Measurements from ENCODE around the gene AOPEP. TPM values are rescaled to one million over a fixed set of nuclear protein-coding genes. Genes with fewer than 3 reads are reported as not detected.
"Not testable (repeated sequence)": the region's sequence is repeated elsewhere in the genome, so short reads cannot be mapped to it uniquely, and the experiment has no call there.

Gene AOPEP
- total and polyA plus RNA-seq, 4 donors: 210 to 311 (median 285) TPM

DNA sequence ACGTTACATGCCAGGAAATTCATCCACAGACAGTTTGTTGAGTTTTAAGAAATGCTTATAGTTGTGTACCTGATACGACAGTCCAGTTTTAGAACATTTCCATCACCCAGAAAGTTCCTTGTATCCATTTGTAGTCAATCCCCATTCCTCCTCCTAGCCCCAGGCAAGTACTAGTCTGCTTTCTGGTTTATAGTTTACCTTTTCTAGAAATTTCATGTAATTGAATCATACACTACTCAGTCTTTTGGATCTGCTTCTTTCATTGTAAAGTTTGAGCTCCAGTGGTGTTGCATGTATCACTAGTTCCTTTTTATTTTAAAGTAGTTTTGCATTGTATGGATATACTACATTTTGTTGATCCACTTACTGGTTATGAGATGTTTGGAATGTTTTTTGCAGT is 291.2 kb downstream of the AOPEP start:
- no peak for ATAC-seq (ENCODE audit: low FRiP score)
- intact Hi-C loops (cut with DNase I): loop anchor here in 1 of 2 donors (5.0 kb wide), 1 partner anchor 235 kb away; no protein-coding TSS in a partner anchor
- H3K9me3 ChIP-seq (ENCODE audit: control insufficient read depth, low read length): no peaks in the 10 kb centered on the region
- H3K27ac ChIP-seq (ENCODE audit: low read depth in 1 of 2, low read length in 2 of 2): peak overlapping the region; percentile 9 to 81
- H3K4me3 ChIP-seq (ENCODE audit: low read length in 2 of 2): no peak overlapping the region
- H3K27me3 ChIP-seq (ENCODE audit: control insufficient read depth in 1 of 2, insufficient read depth in 2 of 2, low read length in 1 of 2): no peaks in the 10 kb centered on the region
- WGBS, 2 donors: 34 to 38% methylated on average over 2 of the region's 2 CpGs
- DNase-seq: no peak
- H3K36me3 ChIP-seq (ENCODE audit: control insufficient read depth in 1 of 2, insufficient read depth in 2 of 2, low read length in 1 of 2): peaks cover 2 to 7% of the 10 kb centered on the region in 2 donors
- H3K4me1 ChIP-seq (ENCODE audit: control insufficient read depth in 1 of 2, insufficient read depth in 2 of 2, low read length in 2 of 2): peaks cover 7 to 10% of the 10 kb centered on the region in 2 donors

DNA sequence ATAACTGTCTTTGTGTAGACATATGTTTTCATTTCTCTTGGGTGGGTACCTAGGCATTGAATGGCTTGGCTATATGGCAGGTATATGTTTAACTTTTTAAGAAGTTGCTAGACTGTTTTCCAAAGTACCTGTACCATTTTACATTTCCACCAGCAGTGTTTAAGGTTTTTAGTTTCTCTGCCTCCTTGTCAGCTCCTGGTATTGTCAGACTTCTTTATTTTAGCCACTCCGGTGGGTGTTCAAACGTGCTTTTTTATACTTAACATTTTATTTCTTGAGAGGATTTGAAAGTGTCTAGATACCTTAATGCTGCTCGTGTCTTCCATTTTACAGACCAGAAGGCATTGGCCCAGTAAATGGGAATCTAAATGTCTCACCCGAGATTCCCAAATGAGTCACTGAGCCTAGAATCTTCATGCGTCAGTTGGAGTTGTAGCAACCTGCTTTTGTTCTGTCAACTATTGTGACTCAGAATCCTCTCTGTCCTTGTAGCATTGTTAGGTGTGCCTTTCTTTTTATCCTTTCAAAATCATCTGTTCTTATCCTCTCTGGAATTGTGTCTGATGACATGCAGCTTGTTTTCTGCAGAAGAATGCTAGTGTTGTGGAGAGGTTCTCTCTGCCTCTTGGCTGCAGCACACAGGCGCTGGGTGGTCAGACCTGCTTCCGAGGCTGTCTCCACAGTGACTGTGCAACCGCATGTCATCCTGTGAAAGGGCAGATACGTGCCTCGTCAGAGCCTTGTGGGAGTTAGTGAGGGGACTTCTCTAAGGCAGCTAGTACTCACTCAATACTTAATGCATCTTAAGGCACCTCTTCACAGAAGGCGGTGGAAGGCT is 291.8 kb downstream of the AOPEP start:
- H3K27ac ChIP-seq (ENCODE audit: low read depth in 1 of 2, low read length in 2 of 2): peak overlapping the region; percentile 9 to 99
- H3K36me3 ChIP-seq (ENCODE audit: control insufficient read depth in 1 of 2, insufficient read depth in 2 of 2, low read length in 1 of 2): peaks cover 2 to 7% of the 10 kb centered on the region in 2 donors
- WGBS, 2 donors: 3 to 7% methylated on average over 11 of the region's 11 CpGs
- peak; percentile 51 for ATAC-seq (ENCODE audit: low FRiP score)
- H3K4me1 ChIP-seq (ENCODE audit: control insufficient read depth in 1 of 2, insufficient read depth in 2 of 2, low read length in 2 of 2): peaks cover 10 to 11% of the 10 kb centered on the region in 2 donors
- peak overlapping the region; percentile 3 to 41 for H3K4me3 ChIP-seq (ENCODE audit: low read length in 2 of 2)
- no peaks in the 10 kb centered on the region for H3K27me3 ChIP-seq (ENCODE audit: control insufficient read depth in 1 of 2, insufficient read depth in 2 of 2, low read length in 1 of 2)
- DNase-seq: peak in 1 of 2 donors; percentile 80
- intact Hi-C loops (cut with DNase I): loop anchor here in 1 of 2 donors (5.0 kb wide), 1 partner anchor 236 kb away; no protein-coding TSS in a partner anchor
- no peaks in the 10 kb centered on the region for H3K9me3 ChIP-seq (ENCODE audit: control insufficient read depth, low read length)

DNA sequence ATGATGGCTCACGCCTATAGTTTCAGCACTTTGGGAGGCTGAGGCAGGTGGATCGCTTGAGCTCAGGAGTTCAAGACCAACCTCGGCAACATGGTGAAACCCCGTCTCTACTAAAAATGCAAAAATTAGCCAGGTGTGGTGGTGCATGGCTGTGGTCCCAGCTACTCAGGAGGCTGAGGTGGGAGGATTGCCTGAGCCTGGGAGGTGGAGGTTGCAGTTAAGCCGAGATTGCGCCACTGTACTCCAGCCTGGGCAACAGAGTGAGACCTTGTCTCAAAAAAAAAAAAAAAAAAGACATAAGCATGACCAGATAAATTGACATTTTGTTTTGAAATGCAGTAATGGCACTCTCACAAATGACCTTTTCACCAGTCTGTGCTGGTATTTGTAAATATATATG is 294.1 kb downstream of the AOPEP start:
- WGBS, 2 donors: 64 to 68% methylated on average over 6 of the region's 6 CpGs
- intact Hi-C loops (cut with DNase I): loop anchor here in 1 of 2 donors (5.0 kb wide), 1 partner anchor 37 kb away; no protein-coding TSS in a partner anchor
- H3K4me3 ChIP-seq (ENCODE audit: low read length in 2 of 2); ATAC-seq (ENCODE audit: low FRiP score); H3K27ac ChIP-seq (ENCODE audit: low read depth in 1 of 2, low read length in 2 of 2); H3K9me3 ChIP-seq (ENCODE audit: control insufficient read depth, low read length); DNase-seq; H3K27me3 ChIP-seq (ENCODE audit: control insufficient read depth in 1 of 2, insufficient read depth in 2 of 2, low read length in 1 of 2); H3K36me3 ChIP-seq (ENCODE audit: control insufficient read depth in 1 of 2, insufficient read depth in 2 of 2, low read length in 1 of 2): not testable (repeated sequence)
- peaks cover 10 to 11% of the 10 kb centered on the region in 2 donors for H3K4me1 ChIP-seq (ENCODE audit: control insufficient read depth in 1 of 2, insufficient read depth in 2 of 2, low read length in 2 of 2)

DNA sequence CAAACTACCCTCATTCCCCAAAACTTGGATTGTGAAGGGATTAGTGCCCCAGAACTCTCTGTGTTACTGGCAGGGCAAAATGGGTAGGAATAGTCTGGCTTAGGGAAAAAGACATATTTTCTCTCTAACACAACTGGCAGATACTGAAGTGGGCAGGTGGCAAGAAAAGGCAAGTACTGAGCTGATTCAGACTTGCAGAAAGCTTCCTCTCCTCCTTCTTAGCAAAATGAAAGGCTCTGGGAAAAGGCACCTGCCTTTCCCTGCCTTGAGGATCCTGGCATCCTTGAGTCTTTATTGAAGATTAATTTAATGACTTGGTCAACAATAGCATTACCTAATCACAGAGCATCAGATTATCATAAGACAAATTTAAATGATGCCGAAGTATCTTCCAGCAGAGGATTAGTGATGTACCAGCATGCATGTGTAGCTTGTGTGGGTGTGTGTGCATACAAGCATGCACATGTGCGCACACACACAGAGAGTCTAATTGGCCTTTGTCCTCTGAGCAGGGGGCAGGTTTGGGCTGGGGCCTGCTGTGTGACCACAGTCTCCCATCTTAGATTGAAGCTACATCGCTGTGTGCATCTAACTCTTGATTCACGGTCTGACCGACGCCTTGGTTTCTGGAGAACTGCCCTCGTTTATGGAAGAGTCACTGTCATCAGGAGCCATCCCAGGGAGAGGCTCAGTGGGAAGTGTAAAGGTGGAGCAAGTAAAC is 294.8 kb downstream of the AOPEP start:
- H3K27me3 ChIP-seq (ENCODE audit: control insufficient read depth in 1 of 2, insufficient read depth in 2 of 2, low read length in 1 of 2): no peaks in the 10 kb centered on the region
- peaks cover 0 to 7% of the 10 kb centered on the region in 2 donors for H3K36me3 ChIP-seq (ENCODE audit: control insufficient read depth in 1 of 2, insufficient read depth in 2 of 2, low read length in 1 of 2)
- intact Hi-C loops (cut with DNase I): loop anchor here in 1 of 2 donors (5.0 kb wide), 1 partner anchor 36 kb away; no protein-coding TSS in a partner anchor
- no peaks in the 10 kb centered on the region for H3K9me3 ChIP-seq (ENCODE audit: control insufficient read depth, low read length)
- ATAC-seq (ENCODE audit: low FRiP score) (no peak), DNase-seq (no peak)
- no peak overlapping the region for H3K4me3 ChIP-seq (ENCODE audit: low read length in 2 of 2)
- WGBS, 2 donors: 27 to 35% methylated on average over 7 of the region's 7 CpGs
- H3K4me1 ChIP-seq (ENCODE audit: control insufficient read depth in 1 of 2, insufficient read depth in 2 of 2, low read length in 2 of 2): peaks cover 9 to 10% of the 10 kb centered on the region in 2 donors
- peak overlapping the region; percentile 0 to 34 for H3K27ac ChIP-seq (ENCODE audit: low read depth in 1 of 2, low read length in 2 of 2)

DNA sequence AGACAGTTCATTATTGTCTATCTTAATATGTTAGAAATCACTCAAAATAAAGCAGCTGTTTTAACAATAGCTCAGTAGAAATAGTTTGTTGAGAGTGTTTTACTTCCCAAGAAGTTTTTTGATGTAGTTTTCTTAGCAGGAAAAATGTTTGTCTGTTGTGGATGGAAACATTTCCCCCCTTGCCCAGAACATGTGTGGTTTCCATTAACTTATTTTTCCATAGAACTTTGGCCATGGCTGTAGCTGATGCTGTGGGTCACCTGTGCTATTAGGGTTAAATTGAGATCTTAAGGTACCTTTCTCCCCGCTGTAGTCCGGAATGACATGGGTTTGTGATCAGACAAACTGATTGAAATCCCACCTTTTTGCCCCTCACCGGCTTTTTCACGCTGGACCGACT is 296.2 kb downstream of the AOPEP start:
- WGBS, 2 donors: 63 to 64% methylated on average over 5 of the region's 5 CpGs
- H3K4me3 ChIP-seq (ENCODE audit: low read length in 2 of 2): no peak overlapping the region
- no peak for ATAC-seq (ENCODE audit: low FRiP score)
- H3K27ac ChIP-seq (ENCODE audit: low read depth in 1 of 2, low read length in 2 of 2): peak overlapping the region; percentile 80 to 100
- H3K27me3 ChIP-seq (ENCODE audit: control insufficient read depth in 1 of 2, insufficient read depth in 2 of 2, low read length in 1 of 2): no peaks in the 10 kb centered on the region
- DNase-seq: no peak
- intact Hi-C loops (cut with DNase I): loop anchor here in 1 of 2 donors (5.0 kb wide), 1 partner anchor 35 kb away; no protein-coding TSS in a partner anchor
- H3K9me3 ChIP-seq (ENCODE audit: control insufficient read depth, low read length): no peaks in the 10 kb centered on the region
- H3K4me1 ChIP-seq (ENCODE audit: control insufficient read depth in 1 of 2, insufficient read depth in 2 of 2, low read length in 2 of 2): peaks cover 8 to 9% of the 10 kb centered on the region in 2 donors
- peaks cover 0 to 7% of the 10 kb centered on the region in 2 donors for H3K36me3 ChIP-seq (ENCODE audit: control insufficient read depth in 1 of 2, insufficient read depth in 2 of 2, low read length in 1 of 2)

DNA sequence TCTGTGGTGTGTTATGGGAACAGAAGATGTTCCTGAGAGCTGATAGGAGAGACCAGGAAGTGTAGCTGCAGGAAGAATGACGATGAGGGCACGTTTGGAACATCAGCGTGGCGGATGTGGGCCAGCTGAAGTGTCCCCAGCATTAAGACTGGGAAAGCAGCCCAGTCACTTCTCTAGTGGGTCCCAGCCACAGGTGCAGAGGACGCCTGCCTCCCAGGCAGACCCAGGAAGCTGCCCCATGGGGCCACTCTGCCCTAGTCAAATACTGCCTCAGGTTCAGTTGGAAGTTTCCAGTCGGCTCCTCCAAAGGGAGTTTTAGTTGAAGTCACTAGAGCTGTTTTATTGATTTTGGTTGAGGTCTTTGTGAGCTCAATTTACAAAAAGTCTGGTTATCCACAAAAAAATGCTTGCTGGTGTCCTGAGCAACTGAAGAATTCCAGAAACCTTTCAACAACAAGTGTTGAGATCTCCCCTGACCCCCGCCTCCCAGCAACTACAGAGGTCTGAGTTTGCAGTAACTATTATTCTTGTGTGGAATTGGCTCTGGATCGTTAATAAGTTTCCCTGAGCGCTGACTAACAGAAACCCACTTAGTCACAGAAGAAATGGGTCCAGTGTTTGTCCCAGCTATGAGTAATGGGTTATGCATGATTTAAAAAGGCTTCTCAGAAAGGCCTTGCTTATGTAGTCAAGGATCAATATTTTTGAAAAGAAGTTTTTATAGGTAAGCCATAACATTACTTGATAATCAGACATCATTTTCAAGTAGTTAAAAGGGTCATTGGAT is 296.9 kb downstream of the AOPEP start:
- H3K27ac ChIP-seq (ENCODE audit: low read depth in 1 of 2, low read length in 2 of 2): peak overlapping the region; percentile 80 to 100
- peaks cover 9 to 10% of the 10 kb centered on the region in 2 donors for H3K4me1 ChIP-seq (ENCODE audit: control insufficient read depth in 1 of 2, insufficient read depth in 2 of 2, low read length in 2 of 2)
- no peaks in the 10 kb centered on the region for H3K27me3 ChIP-seq (ENCODE audit: control insufficient read depth in 1 of 2, insufficient read depth in 2 of 2, low read length in 1 of 2)
- intact Hi-C loops (cut with DNase I): loop anchor here in 1 of 2 donors (5.0 kb wide), 1 partner anchor 34 kb away; no protein-coding TSS in a partner anchor
- WGBS, 2 donors: 8% methylated on average over 9 of the region's 9 CpGs
- peak overlapping the region in 1 of 2 donors; percentile 36 for H3K4me3 ChIP-seq (ENCODE audit: low read length in 2 of 2)
- no peaks in the 10 kb centered on the region for H3K9me3 ChIP-seq (ENCODE audit: control insufficient read depth, low read length)
- H3K36me3 ChIP-seq (ENCODE audit: control insufficient read depth in 1 of 2, insufficient read depth in 2 of 2, low read length in 1 of 2): peaks cover 0 to 7% of the 10 kb centered on the region in 2 donors
- ATAC-seq (ENCODE audit: low FRiP score) (peak; percentile 14), DNase-seq (peak in 1 of 2 donors; percentile 68)

DNA sequence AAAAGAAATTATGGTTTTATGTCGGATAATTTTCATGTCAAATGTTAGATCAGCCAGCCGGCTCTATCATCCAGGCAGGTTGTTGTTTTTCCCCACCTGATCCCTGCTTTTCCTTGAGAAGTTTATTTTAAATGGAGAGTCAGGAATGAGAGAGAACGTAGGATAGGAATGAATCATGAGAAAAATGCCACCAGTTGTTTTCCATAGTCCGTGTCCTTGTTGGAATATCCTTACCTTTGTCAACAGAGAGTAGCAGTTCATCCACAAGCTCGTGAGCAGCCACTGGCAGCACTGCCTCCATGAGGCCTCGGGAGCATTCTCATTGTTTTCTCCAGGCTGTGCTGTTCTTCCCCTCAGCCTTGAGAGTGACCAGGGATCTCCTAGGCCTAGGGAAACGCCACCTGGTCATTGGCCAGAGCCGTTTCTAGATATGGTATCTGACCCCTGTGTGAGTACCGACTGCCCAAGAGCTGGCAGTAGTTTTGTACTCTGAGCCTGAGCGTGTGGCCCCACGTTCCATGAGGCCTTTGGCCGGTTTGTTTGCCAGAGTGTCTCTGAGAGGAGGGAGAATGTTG is 297.7 kb downstream of the AOPEP start:
- peak; percentile 34 for ATAC-seq (ENCODE audit: low FRiP score)
- intact Hi-C loops (cut with DNase I): loop anchor here in 1 of 2 donors (5.0 kb wide), 1 partner anchor 33 kb away; no protein-coding TSS in a partner anchor

More for the DNA sequence above, 297.7 kb downstream of the AOPEP start:
- peak overlapping the region in 1 of 2 donors; percentile 36 for H3K4me3 ChIP-seq (ENCODE audit: low read length in 2 of 2)
- peaks cover 0 to 5% of the 10 kb centered on the region in 2 donors for H3K36me3 ChIP-seq (ENCODE audit: control insufficient read depth in 1 of 2, insufficient read depth in 2 of 2, low read length in 1 of 2)
- WGBS, 2 donors: 1 to 6% methylated on average over 12 of the region's 12 CpGs
- peak overlapping the region; percentile 80 to 87 for H3K27ac ChIP-seq (ENCODE audit: low read depth in 1 of 2, low read length in 2 of 2)
- peaks cover 9 to 10% of the 10 kb centered on the region in 2 donors for H3K4me1 ChIP-seq (ENCODE audit: control insufficient read depth in 1 of 2, insufficient read depth in 2 of 2, low read length in 2 of 2)
- DNase-seq: peak in 1 of 2 donors; percentile 61
- H3K9me3 ChIP-seq (ENCODE audit: control insufficient read depth, low read length): no peaks in the 10 kb centered on the region
- H3K27me3 ChIP-seq (ENCODE audit: control insufficient read depth in 1 of 2, insufficient read depth in 2 of 2, low read length in 1 of 2): no peaks in the 10 kb centered on the region

Measured in aorta (tissue), 5 donors.